Measurements from ENCODE around the gene PAIP1.

DNA sequence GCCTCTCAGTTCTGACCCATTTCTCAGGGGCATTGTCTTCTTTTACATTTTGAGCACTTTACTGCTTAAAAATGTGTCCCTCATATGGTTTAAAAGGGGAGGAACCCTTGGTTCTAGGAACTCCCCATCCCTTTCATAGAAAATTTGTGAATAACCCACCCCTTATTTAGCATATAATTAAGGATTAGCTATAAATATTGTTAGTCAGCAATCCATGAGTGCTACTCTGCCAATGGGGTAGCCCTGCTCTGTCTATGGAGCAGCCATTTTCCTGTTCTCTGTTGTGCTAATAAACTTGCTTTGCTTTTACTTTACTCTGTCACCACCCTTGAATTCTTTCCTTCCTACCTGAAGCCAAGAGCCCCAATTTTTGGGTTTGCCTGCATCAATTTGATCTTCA is 33.8 kb upstream of the PAIP1 start:
- no peak for TF ChIP-seq POLR2A (IDR thresholded peaks at IDR 0.05; ENCODE audit: low read length)
- no peak for TF ChIP-seq GATA1 (IDR thresholded peaks at IDR 0.05; ENCODE audit: low read depth, low read length)
